ENCODE measurements around the gene KICS2.
"Not testable (repeated sequence)": the region's sequence is repeated elsewhere in the genome, so short reads cannot be mapped to it uniquely, and the experiment has no call there.

Gene KICS2

GRCh38 chr12:64232196-64232595, 10.1 kb upstream of the KICS2 start:
- DNase-seq: no peak
- H3K4me1 Mint-ChIP-seq (ENCODE audit: low read depth): no peaks in the 10 kb centered on the region
- no peak overlapping the region for H3K4me3 Mint-ChIP-seq
- H3K27ac Mint-ChIP-seq: no peak overlapping the region
- H3K27me3 Mint-ChIP-seq: peaks cover 18% of the 10 kb centered on the region
- no peaks in the 10 kb centered on the region for H3K9me3 Mint-ChIP-seq
- no peaks in the 10 kb centered on the region for H3K36me3 Mint-ChIP-seq (ENCODE audit: low read depth)

GRCh38 chr12:64229796-64230195, 7.7 kb upstream of the KICS2 start:
- H3K4me3 Mint-ChIP-seq: no peak overlapping the region
- no peak overlapping the region for H3K27ac Mint-ChIP-seq
- H3K9me3 Mint-ChIP-seq: no peaks in the 10 kb centered on the region
- H3K27me3 Mint-ChIP-seq: peaks cover 10% of the 10 kb centered on the region
- DNase-seq: no peak
- H3K4me1 Mint-ChIP-seq (ENCODE audit: low read depth): no peaks in the 10 kb centered on the region
- H3K36me3 Mint-ChIP-seq (ENCODE audit: low read depth): no peaks in the 10 kb centered on the region

- no peaks in the 10 kb centered on the region for H3K4me1 Mint-ChIP-seq (ENCODE audit: low read depth)
- no peaks in the 10 kb centered on the region for H3K9me3 Mint-ChIP-seq
- H3K36me3 Mint-ChIP-seq (ENCODE audit: low read depth): no peaks in the 10 kb centered on the region
- no peak overlapping the region for H3K27ac Mint-ChIP-seq
- peaks cover 10% of the 10 kb centered on the region for H3K27me3 Mint-ChIP-seq
- H3K4me3 Mint-ChIP-seq: no peak overlapping the region
- no peak for DNase-seq
Measured at GRCh38 chr12:64229240-64229639, 7.1 kb upstream of the KICS2 start.

- H3K4me3 Mint-ChIP-seq: no peak overlapping the region
- H3K4me1 Mint-ChIP-seq (ENCODE audit: low read depth): peaks cover 12% of the 10 kb centered on the region
- H3K27ac Mint-ChIP-seq: no peak overlapping the region
- no peak for DNase-seq
- no peaks in the 10 kb centered on the region for H3K9me3 Mint-ChIP-seq
- peaks cover 10% of the 10 kb centered on the region for H3K27me3 Mint-ChIP-seq
- H3K36me3 Mint-ChIP-seq (ENCODE audit: low read depth): peaks cover 9% of the 10 kb centered on the region
Measured at GRCh38 chr12:64225626-64226025, 3.5 kb upstream of the KICS2 start.

DNA sequence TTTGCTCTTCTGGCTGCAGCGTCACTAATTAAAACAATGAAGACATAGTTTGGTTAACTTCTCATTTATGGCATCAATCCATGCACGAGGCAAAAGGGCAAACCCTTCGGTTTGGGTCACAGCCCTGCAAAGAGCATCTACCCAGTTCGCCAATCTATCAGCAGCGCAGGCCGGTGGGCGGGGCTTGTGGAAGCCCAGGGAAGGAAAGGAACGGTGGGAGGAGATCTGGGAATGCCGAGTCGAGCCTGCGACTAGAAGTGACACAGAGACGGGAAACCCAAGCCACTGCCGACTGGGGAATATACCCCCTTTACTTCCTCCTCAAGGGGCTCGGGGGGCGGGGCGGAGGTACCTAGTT, 466 bp downstream of the KICS2 start:
- H3K4me3 Mint-ChIP-seq: peak overlapping the region; percentile 88
- H3K9me3 Mint-ChIP-seq: no peaks in the 10 kb centered on the region
- peaks cover 35% of the 10 kb centered on the region for H3K4me1 Mint-ChIP-seq (ENCODE audit: low read depth)
- peak overlapping the region; percentile 97 for H3K27ac Mint-ChIP-seq
- no peak for DNase-seq
- peaks cover 2% of the 10 kb centered on the region for H3K27me3 Mint-ChIP-seq
- H3K36me3 Mint-ChIP-seq (ENCODE audit: low read depth): peaks cover 9% of the 10 kb centered on the region

- DNase-seq: no peak
- H3K27ac Mint-ChIP-seq: no peak overlapping the region
- H3K4me1 Mint-ChIP-seq (ENCODE audit: low read depth): peaks cover 37% of the 10 kb centered on the region
- H3K36me3 Mint-ChIP-seq (ENCODE audit: low read depth): peaks cover 19% of the 10 kb centered on the region
- no peaks in the 10 kb centered on the region for H3K27me3 Mint-ChIP-seq
- H3K4me3 Mint-ChIP-seq: no peak overlapping the region
- H3K9me3 Mint-ChIP-seq: no peaks in the 10 kb centered on the region
Measured at GRCh38 chr12:64220046-64220445, 2.0 kb downstream of the KICS2 start.

GRCh38 chr12:64219145-64219544, 3.0 kb downstream of the KICS2 start:
- Mint-ChIP-seq H3K4me3 (peak overlapping the region; percentile 42), H3K27ac (peak overlapping the region; percentile 26), H3K9me3 (no peaks in the 10 kb centered on the region), H3K4me1 (ENCODE audit: low read depth) (peaks cover 37% of the 10 kb centered on the region), H3K36me3 (ENCODE audit: low read depth) (peaks cover 25% of the 10 kb centered on the region), H3K27me3 (no peaks in the 10 kb centered on the region)
- DNase-seq: no peak

DNA sequence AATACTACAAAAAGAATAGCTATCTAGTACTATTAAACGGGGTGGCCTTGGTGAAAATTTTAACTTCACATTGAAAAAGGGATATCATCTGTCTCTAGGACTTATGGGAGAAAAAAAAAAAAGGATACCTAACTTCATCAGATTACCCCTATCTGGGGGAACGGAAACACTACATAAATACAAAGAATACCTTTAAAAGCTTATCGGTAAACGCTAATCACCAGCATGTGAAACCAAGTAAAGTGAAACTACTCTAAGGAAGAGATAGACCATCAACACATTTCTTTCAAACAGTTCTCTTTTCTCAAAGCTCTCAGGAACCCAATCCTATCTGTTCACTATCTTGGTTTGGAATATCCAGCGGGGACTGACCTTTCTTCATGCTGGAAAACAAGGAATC, 3.5 kb downstream of the KICS2 start:
- peaks cover 31% of the 10 kb centered on the region for H3K36me3 Mint-ChIP-seq (ENCODE audit: low read depth)
- H3K9me3 Mint-ChIP-seq: no peaks in the 10 kb centered on the region
- H3K4me3 Mint-ChIP-seq: peak overlapping the region; percentile 57
- peaks cover 37% of the 10 kb centered on the region for H3K4me1 Mint-ChIP-seq (ENCODE audit: low read depth)
- no peaks in the 10 kb centered on the region for H3K27me3 Mint-ChIP-seq
- H3K27ac Mint-ChIP-seq: no peak overlapping the region
- no peak for DNase-seq

DNA sequence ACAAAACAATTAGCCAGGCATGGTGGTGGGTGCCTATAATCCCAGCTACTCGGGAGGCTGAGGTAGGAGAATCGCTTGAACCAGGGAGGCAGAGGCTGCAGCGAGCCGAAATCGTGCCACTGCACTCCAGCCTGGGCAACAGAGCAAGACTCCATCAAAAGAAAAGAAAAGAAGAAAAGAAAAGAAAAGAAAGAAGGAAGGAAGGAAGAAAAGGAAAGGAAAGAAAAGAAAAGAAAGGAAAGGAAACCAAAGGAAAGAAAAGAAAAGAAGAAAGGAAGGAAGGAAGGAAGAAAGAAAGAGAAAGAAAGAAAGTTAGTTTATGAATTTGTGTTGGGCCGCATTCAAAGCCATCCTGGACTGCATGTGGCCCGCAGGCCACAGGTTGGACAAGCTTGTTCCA, 4.5 kb downstream of the KICS2 start:
- not testable (repeated sequence) for DNase-seq, H3K9me3 Mint-ChIP-seq, H3K4me3 Mint-ChIP-seq, H3K27me3 Mint-ChIP-seq, H3K27ac Mint-ChIP-seq
- peaks cover 37% of the 10 kb centered on the region for H3K4me1 Mint-ChIP-seq (ENCODE audit: low read depth)
- peaks cover 40% of the 10 kb centered on the region for H3K36me3 Mint-ChIP-seq (ENCODE audit: low read depth)

GRCh38 chr12:64216239-64216638, 5.9 kb downstream of the KICS2 start:
- Mint-ChIP-seq H3K4me3 (no peak overlapping the region), H3K36me3 (ENCODE audit: low read depth) (peaks cover 45% of the 10 kb centered on the region), H3K27ac (no peak overlapping the region), H3K4me1 (ENCODE audit: low read depth) (peaks cover 34% of the 10 kb centered on the region), H3K27me3 (no peaks in the 10 kb centered on the region), H3K9me3 (no peaks in the 10 kb centered on the region)
- DNase-seq: no peak

DNA sequence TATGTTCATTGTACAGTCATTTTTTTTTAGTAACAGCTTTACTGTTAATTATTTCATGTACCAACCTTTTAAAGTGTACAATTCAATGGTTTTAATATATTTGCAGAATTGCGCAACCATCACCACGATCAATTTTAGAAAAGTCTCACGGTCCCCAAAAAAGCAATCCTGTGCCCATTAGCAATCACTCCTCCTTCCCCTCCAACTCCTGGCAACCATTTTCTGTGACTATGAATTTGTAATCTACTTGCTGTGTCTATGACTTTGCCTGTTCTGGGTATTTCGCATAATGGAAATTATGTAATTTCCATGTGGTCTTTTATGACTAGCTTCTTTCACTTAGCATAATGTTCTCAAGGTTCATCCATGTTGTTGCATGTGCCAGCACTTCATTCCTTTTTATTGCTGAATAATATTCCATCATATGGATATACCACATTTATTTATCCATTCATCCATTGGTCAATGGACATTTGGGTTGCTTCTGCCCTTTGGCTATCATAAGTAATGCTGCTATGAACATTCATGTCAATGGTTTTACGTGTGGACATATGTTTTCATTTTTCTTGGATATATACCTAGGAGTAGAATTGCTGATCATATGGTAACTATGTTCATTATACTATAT, 9.9 kb downstream of the KICS2 start:
- H3K4me1 Mint-ChIP-seq (ENCODE audit: low read depth): peaks cover 6% of the 10 kb centered on the region
- no peak overlapping the region for H3K27ac Mint-ChIP-seq
- H3K27me3 Mint-ChIP-seq: no peaks in the 10 kb centered on the region
- H3K36me3 Mint-ChIP-seq (ENCODE audit: low read depth): peaks cover 71% of the 10 kb centered on the region
- no peak overlapping the region for H3K4me3 Mint-ChIP-seq
- DNase-seq: no peak
- H3K9me3 Mint-ChIP-seq: no peaks in the 10 kb centered on the region

GRCh38 chr12:64207453-64207852, 14.6 kb downstream of the KICS2 start:
- no peaks in the 10 kb centered on the region for H3K9me3 Mint-ChIP-seq

GRCh38 chr12:64205542-64205941, 16.6 kb downstream of the KICS2 start:
- H3K36me3 Mint-ChIP-seq (ENCODE audit: low read depth): peaks cover 63% of the 10 kb centered on the region
- H3K4me3 Mint-ChIP-seq: no peak overlapping the region
- H3K27me3 Mint-ChIP-seq: no peaks in the 10 kb centered on the region
- no peak overlapping the region for H3K27ac Mint-ChIP-seq
- peaks cover 7% of the 10 kb centered on the region for H3K4me1 Mint-ChIP-seq (ENCODE audit: low read depth)
- no peak for DNase-seq
- H3K9me3 Mint-ChIP-seq: no peaks in the 10 kb centered on the region

More at GRCh38 chr12:64207453-64207852, 14.6 kb downstream of the KICS2 start:
- H3K36me3 Mint-ChIP-seq (ENCODE audit: low read depth): peaks cover 72% of the 10 kb centered on the region
- H3K27me3 Mint-ChIP-seq: no peaks in the 10 kb centered on the region
- no peak overlapping the region for H3K27ac Mint-ChIP-seq
- no peak overlapping the region for H3K4me3 Mint-ChIP-seq
- peaks cover 10% of the 10 kb centered on the region for H3K4me1 Mint-ChIP-seq (ENCODE audit: low read depth)
- no peak for DNase-seq

DNA sequence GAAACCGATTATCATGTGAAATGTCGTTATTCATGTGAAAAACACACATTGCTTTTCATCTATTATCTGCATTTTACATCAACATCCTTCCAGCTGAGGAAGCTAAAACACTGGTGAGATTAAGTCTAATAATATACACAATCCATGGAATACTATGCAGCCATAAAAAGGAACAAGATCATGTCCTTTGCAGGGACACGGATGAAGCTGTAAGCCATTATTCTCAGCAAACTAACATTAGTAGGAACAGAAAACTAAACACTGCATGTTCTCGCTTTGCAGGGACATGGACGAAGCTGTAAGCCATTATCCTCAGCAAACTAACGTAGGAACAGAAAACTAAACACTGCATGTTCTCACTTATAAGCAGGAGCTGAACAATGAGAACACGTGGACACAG, 18.3 kb downstream of the KICS2 start:
- no peak overlapping the region for H3K4me3 Mint-ChIP-seq
- no peaks in the 10 kb centered on the region for H3K27me3 Mint-ChIP-seq
- no peaks in the 10 kb centered on the region for H3K9me3 Mint-ChIP-seq
- H3K4me1 Mint-ChIP-seq (ENCODE audit: low read depth): peaks cover 7% of the 10 kb centered on the region
- H3K36me3 Mint-ChIP-seq (ENCODE audit: low read depth): peaks cover 52% of the 10 kb centered on the region
- H3K27ac Mint-ChIP-seq: no peak overlapping the region
- no peak for DNase-seq

DNA sequence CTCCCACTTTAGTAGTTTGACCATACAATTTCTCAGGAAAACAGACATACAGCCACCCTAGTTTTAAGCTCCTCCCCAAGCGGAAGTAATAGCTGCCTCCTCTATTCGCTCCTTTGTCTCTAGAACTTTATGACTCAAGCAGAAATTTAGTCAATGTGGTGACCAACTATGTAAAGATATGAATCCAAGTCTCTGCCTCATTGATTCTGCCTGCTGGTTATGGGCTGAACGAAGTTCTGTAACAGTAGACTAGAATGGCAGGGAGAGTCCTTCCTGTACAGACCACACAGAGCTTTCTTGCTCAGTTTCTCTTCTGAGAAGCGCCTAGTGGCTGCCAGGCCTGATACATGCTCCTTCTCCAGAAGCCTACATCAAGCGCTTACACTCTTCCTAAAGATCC, 19.1 kb downstream of the KICS2 start:
- H3K4me1 Mint-ChIP-seq (ENCODE audit: low read depth): peaks cover 7% of the 10 kb centered on the region
- H3K36me3 Mint-ChIP-seq (ENCODE audit: low read depth): peaks cover 49% of the 10 kb centered on the region
- no peaks in the 10 kb centered on the region for H3K9me3 Mint-ChIP-seq
- no peaks in the 10 kb centered on the region for H3K27me3 Mint-ChIP-seq
- H3K27ac Mint-ChIP-seq: no peak overlapping the region
- DNase-seq: no peak
- no peak overlapping the region for H3K4me3 Mint-ChIP-seq

GRCh38 chr12:64195841-64196240, 26.3 kb downstream of the KICS2 start:
- not testable (repeated sequence) for H3K4me3 Mint-ChIP-seq; DNase-seq; H3K9me3 Mint-ChIP-seq; H3K27me3 Mint-ChIP-seq; H3K27ac Mint-ChIP-seq; H3K4me1 Mint-ChIP-seq (ENCODE audit: low read depth)
- H3K36me3 Mint-ChIP-seq (ENCODE audit: low read depth): peaks cover 42% of the 10 kb centered on the region
